Umbilical cord (tissue), 1 donor: ENCODE measurements around the gene TNS1. TPM values are rescaled to one million over a fixed set of nuclear protein-coding genes. Genes with fewer than 3 reads are reported as not detected.

Experiments used
- total RNA-seq: library from RNA; depleted of rRNA; stranded (reverse); fragments of >200 nt; gene quantifications from one replicate; pipeline ENCODE4 v1.2.3, GENCODE V29; 2014; ENCODE audit warnings: low replicate concordance; ENCODE audit not compliant: insufficient read depth

Gene TNS1
- total RNA-seq, 1 donor from 2014 or later = 255 TPM

Other genes starting within 250 kb of the TNS1 start
- 13.7 TPM for gene RUFY4, start 66.3 kb upstream of the TNS1 start, total RNA-seq
- 1.7 TPM for gene CXCR2, start 123.0 kb upstream of the TNS1 start, total RNA-seq
- gene CXCR1, start 164.0 kb upstream of the TNS1 start, total RNA-seq = 2.9 TPM
- 158 TPM for gene ARPC2, start 214.2 kb upstream of the TNS1 start, total RNA-seq